H9 (cell line): ENCODE results near the gene ARHGAP24. TPM values are rescaled to one million over a fixed set of nuclear protein-coding genes. Genes with fewer than 3 reads are reported as not detected.
A peak's percentile ranks its signal among the peaks of the same experiment; 100 is the strongest.

Experiments used
- DNase-seq: peaks from one replicate; pipeline ENCODE4 v3.0.0-alpha.2; 2017
- H2AFZ ChIP-seq: one replicate; pipeline ENCODE4 v1.6.1; 2013; ENCODE audit warnings: mild to moderate bottlenecking, low read length, control low read depth, moderate library complexity
- H2AK5ac ChIP-seq: 2 replicates; pipeline ENCODE4 v1.6.1; 2013; ENCODE audit warnings: low read length, control low read depth, mixed read lengths; ENCODE audit not compliant: insufficient read length
- H2BK120ac ChIP-seq: one replicate; pipeline ENCODE4 v1.6.1; 2013; ENCODE audit warnings: low read depth, mild to moderate bottlenecking, low read length, control low read depth, inconsistent platforms; ENCODE audit not compliant: poor library complexity, severe bottlenecking
- H2BK12ac ChIP-seq: 2 replicates; pipeline ENCODE4 v1.6.1; 2013; ENCODE audit warnings: low read length, control low read depth, mixed read lengths, low read depth; ENCODE audit not compliant: insufficient read length
- H2BK15ac ChIP-seq: 2 replicates; pipeline ENCODE4 v1.6.1; 2013; ENCODE audit warnings: low read depth, low read length, control low read depth
- H2BK20ac ChIP-seq: one replicate; pipeline ENCODE4 v1.6.1; 2013; ENCODE audit warnings: low read depth, mild to moderate bottlenecking, low read length, control low read depth, inconsistent platforms; ENCODE audit not compliant: poor library complexity, severe bottlenecking
- H2BK5ac ChIP-seq: 2 replicates; pipeline ENCODE4 v1.6.1; 2013; ENCODE audit warnings: low read length, control low read depth, mixed read lengths; ENCODE audit not compliant: insufficient read length
- H3K14ac ChIP-seq: 2 replicates; pipeline ENCODE4 v1.6.1; 2013; ENCODE audit warnings: low read length, control low read depth; ENCODE audit not compliant: insufficient read depth
- H3K18ac ChIP-seq: 2 replicates; pipeline ENCODE4 v1.6.1; 2013; ENCODE audit warnings: low read depth, mild to moderate bottlenecking, mixed read lengths, low read length, control low read depth; ENCODE audit not compliant: insufficient read length
- H3K23ac ChIP-seq: 2 replicates; pipeline ENCODE4 v1.6.1; 2013; ENCODE audit warnings: low read length, control low read depth, mixed read lengths, low read depth; ENCODE audit not compliant: insufficient read length
- H3K23me2 ChIP-seq: 2 replicates; pipeline ENCODE4 v1.6.1; 2013; ENCODE audit warnings: low read depth, mild to moderate bottlenecking, mixed read lengths, low read length, control low read depth; ENCODE audit not compliant: insufficient read length, poor library complexity, severe bottlenecking
- H3K27ac ChIP-seq: 2 replicates; pipeline ENCODE4 v1.5.1; 2013; ENCODE audit warnings: low read length, control low read depth, mixed read lengths, low read depth; ENCODE audit not compliant: insufficient read length
- H3K27me3 ChIP-seq: 2 replicates; pipeline ENCODE4 v1.6.1; 2013; ENCODE audit warnings: low read length, control low read depth, inconsistent platforms; ENCODE audit not compliant: insufficient read depth
- H3K4ac ChIP-seq: 2 replicates; pipeline ENCODE4 v1.6.1; 2013; ENCODE audit warnings: low read depth, mild to moderate bottlenecking, control low read depth, inconsistent platforms, low read length, moderate library complexity
- H3K4me1 ChIP-seq: 2 replicates; pipeline ENCODE4 v1.6.1; 2013; ENCODE audit warnings: low read length, control low read depth, inconsistent platforms; ENCODE audit not compliant: insufficient read depth
- H3K4me2 ChIP-seq: 2 replicates; pipeline ENCODE4 v1.6.1; 2013; ENCODE audit warnings: low read length, control low read depth, mixed read lengths; ENCODE audit not compliant: insufficient read length, insufficient read depth
- H3K56ac ChIP-seq: 2 replicates; pipeline ENCODE4 v1.6.1; 2013; ENCODE audit warnings: low read depth, mild to moderate bottlenecking, mixed read lengths, low read length, control low read depth; ENCODE audit not compliant: insufficient read length
- H3K79me1 ChIP-seq: 2 replicates; pipeline ENCODE4 v1.6.1; 2013; ENCODE audit warnings: low read depth, mild to moderate bottlenecking, moderate library complexity, low read length, control low read depth, inconsistent platforms; ENCODE audit not compliant: insufficient read depth, poor library complexity, severe bottlenecking
- H3K79me2 ChIP-seq: 2 replicates; pipeline ENCODE4 v1.6.1; 2013; ENCODE audit warnings: low read length, control low read depth, inconsistent platforms; ENCODE audit not compliant: insufficient read depth
- H3K9ac ChIP-seq: 2 replicates; pipeline ENCODE4 v1.6.1; 2013; ENCODE audit warnings: low read length, control low read depth, mixed read lengths; ENCODE audit not compliant: insufficient read length; ENCODE audit errors: extremely low read depth
- H3K9me3 ChIP-seq: one replicate; pipeline ENCODE4 v1.6.1; 2013; ENCODE audit warnings: low read depth, low read length, inconsistent platforms; ENCODE audit not compliant: control insufficient read depth
- H3T11ph ChIP-seq: one replicate; pipeline ENCODE4 v1.6.1; 2013; ENCODE audit warnings: mild to moderate bottlenecking, low read length, control low read depth, inconsistent platforms
- H4K20me1 ChIP-seq: one replicate; pipeline ENCODE4 v1.6.1; 2013; ENCODE audit not compliant: control insufficient read depth, insufficient read length, insufficient read depth
- H4K5ac ChIP-seq: 2 replicates; pipeline ENCODE4 v1.6.1; 2013; ENCODE audit warnings: low read depth, mild to moderate bottlenecking, mixed read lengths, low read length, control low read depth; ENCODE audit not compliant: insufficient read length
- H4K8ac ChIP-seq: replicated peaks from 2 replicates; pipeline ENCODE4 v1.6.1; 2013; ENCODE audit warnings: low read length, control low read depth, mixed read lengths, low read depth; ENCODE audit not compliant: insufficient read length
- H4K91ac ChIP-seq: 2 replicates; pipeline ENCODE4 v1.6.1; 2013; ENCODE audit warnings: low read depth, mild to moderate bottlenecking, moderate library complexity, mixed read lengths, low read length, control low read depth; ENCODE audit not compliant: insufficient read length
- H3K27ac Mint-ChIP-seq, 3 experiments: 2 replicates in 2 of 3; 3 replicates in 1 of 3; pipeline ENCODE4 v1.8.0; 2020 to 2021; ENCODE audit warnings: mixed read lengths in 3 of 3, mild to moderate bottlenecking in 1 of 3, moderate library complexity in 1 of 3
- H3K27me3 Mint-ChIP-seq: 2 replicates; pipeline ENCODE4 v1.8.0; 2021; ENCODE audit warnings: low read depth, mild to moderate bottlenecking, moderate library complexity, mixed read lengths
- H3K36me3 Mint-ChIP-seq, 3 experiments: 2 replicates in 2 of 3; 3 replicates in 1 of 3; pipeline ENCODE4 v1.8.0; 2020 to 2021; ENCODE audit warnings: low read depth in 3 of 3, mixed read lengths in 3 of 3; ENCODE audit not compliant: insufficient read depth in 1 of 3
- H3K4me1 Mint-ChIP-seq, 2 experiments: 2 replicates each; pipeline ENCODE4 v1.8.0; 2020; ENCODE audit warnings: mixed read lengths in 2 of 2
- H3K4me3 Mint-ChIP-seq, 2 experiments: 2 replicates in 1 of 2; 3 replicates in 1 of 2; pipeline ENCODE4 v1.8.0; 2020 to 2021; ENCODE audit warnings: mild to moderate bottlenecking in 2 of 2, mixed read lengths in 2 of 2, moderate library complexity in 1 of 2
- H3K9me3 Mint-ChIP-seq, 2 experiments: 2 replicates in 1 of 2; 3 replicates in 1 of 2; pipeline ENCODE4 v1.8.0; 2020; ENCODE audit warnings: mild to moderate bottlenecking in 2 of 2, mixed read lengths in 2 of 2, moderate library complexity in 1 of 2
- CTCF ChIP-seq: fragments of 200-600 bp; sonication (generic); conservative IDR thresholded peaks from 3 replicates; pipeline ENCODE4 v1.8.0; 2021; ENCODE audit warnings: antibody characterized with exemption, mild to moderate bottlenecking
- WGBS: extraction: QIAGEN DNeasy Blood & Tissue Kit; methylation state at CpG from one replicate; pipeline ENCODE4 v1.1.7; 2013; ENCODE audit warnings: missing lambda C conversion rate, low lambda C conversion rate, mixed read lengths; ENCODE audit not compliant: insufficient read length; ENCODE audit errors: extremely low coverage; 5-methylcytosine and 5-hydroxymethylcytosine counted together
- total RNA-seq: library from RNA; stranded (reverse); gene quantifications from 2 replicates; pipeline ENCODE4 v1.2.1, GENCODE V29; 2021

The ARHGAP24 gene
- total RNA-seq, 1 experiment from 2014 or later = 0.37 TPM

- no peak overlapping the region for H2BK12ac ChIP-seq
- H3K9me3 ChIP-seq = no peaks in the 10 kb centered on the region
- H4K20me1 ChIP-seq = no peaks in the 10 kb centered on the region
- no peaks in the 10 kb centered on the region for H3K79me1 ChIP-seq
- H3K36me3 Mint-ChIP-seq = no peaks in the 10 kb centered on the region; a peak in 1 of 7 replicates
- H3K79me2 ChIP-seq = no peaks in the 10 kb centered on the region
- H3K4me3 Mint-ChIP-seq = no peak overlapping the region
- no peaks in the 10 kb centered on the region for H3K23me2 ChIP-seq
- H4K8ac ChIP-seq = no peak overlapping the region
- H3K4me2 ChIP-seq = no peak overlapping the region
- no peak overlapping the region for H4K5ac ChIP-seq
- H3K9me3 Mint-ChIP-seq = no peaks in the 10 kb centered on the region
- H3K27me3 ChIP-seq = no peaks in the 10 kb centered on the region
- no peak overlapping the region for H4K91ac ChIP-seq
- H3K27ac Mint-ChIP-seq = no peak overlapping the region
- H3K23ac ChIP-seq = no peak overlapping the region
- no peak overlapping the region for H2BK15ac ChIP-seq
- no CpG with 5 or more reads among the region's 3 CpGs for WGBS
- no peak overlapping the region for H2BK20ac ChIP-seq
- H2AK5ac ChIP-seq = no peak overlapping the region
- no peak overlapping the region for H2BK5ac ChIP-seq
- no peak overlapping the region for H3T11ph ChIP-seq
- H3K14ac ChIP-seq = no peak overlapping the region
- H3K9ac ChIP-seq = no peak overlapping the region
- peak; percentile 33 for DNase-seq
- H3K27me3 Mint-ChIP-seq = no peaks in the 10 kb centered on the region
- H3K27ac ChIP-seq = no peak overlapping the region
- H3K4ac ChIP-seq = no peak overlapping the region
- no peak overlapping the region for H3K18ac ChIP-seq
- H3K4me1 Mint-ChIP-seq = peaks cover 6% of the 10 kb centered on the region in 2 experiments
- peaks cover 2% of the 10 kb centered on the region; the same call in 1 of the 2 replicates for H3K4me1 ChIP-seq
- no peak overlapping the region for H3K56ac ChIP-seq
- TF ChIP-seq CTCF = peak; percentile 62
- H2AFZ ChIP-seq = no peak overlapping the region
- no peak overlapping the region for H2BK120ac ChIP-seq
Measured at GRCh38 chr4:85756938-85757337, 282.0 kb downstream of the ARHGAP24 start.
